Esophagus squamous epithelium (tissue), 4 donors: ENCODE results near the gene UGGT1.

Experiments
- POLR2A ChIP-seq, 4 donors: fragments of 450-650 bp; IDR thresholded peaks; one replicate each; pipeline ENCODE4 v1.6.1; 2017; ENCODE audit warnings: antibody characterized with exemption in 4 of 4, mild to moderate bottlenecking in 4 of 4, moderate library complexity in 3 of 4
- TF ChIP-seq, protein P1 (sequence below), 6 experiments: fragments of 450-650 bp in 4 of 6; fragments of 200-600 bp in 2 of 6; sonication (generic) in 2 of 6; IDR thresholded peaks; one replicate each; pipeline ENCODE4 v1.5.1; 2016 to 2019; ENCODE audit warnings: antibody characterized with exemption in 6 of 6, mild to moderate bottlenecking in 4 of 6, moderate library complexity in 4 of 6

DNA sequence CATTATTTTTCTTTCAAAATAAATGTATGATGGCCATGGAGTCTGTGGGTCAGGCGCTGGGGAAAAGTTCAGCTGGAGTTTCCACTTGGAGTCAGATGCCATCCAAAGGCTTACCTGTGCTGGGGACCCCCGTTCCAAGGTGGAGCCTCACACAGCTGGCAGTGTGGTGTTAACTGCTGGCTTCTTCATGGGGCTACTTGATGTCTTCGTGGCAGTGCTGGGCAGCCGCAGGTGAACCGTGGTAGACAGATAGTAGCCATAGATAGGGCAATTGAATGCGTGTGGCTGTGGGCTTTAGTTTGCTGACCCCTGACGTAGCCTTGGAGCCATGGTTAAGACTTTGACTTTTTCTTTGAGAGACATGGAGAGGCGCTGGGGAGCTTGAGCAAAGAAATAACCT lies 144.6 kb downstream of the UGGT1 start:
- TF ChIP-seq POLR2A (IDR thresholded peaks at IDR 0.05): no peak
- TF ChIP-seq, protein P1, sequence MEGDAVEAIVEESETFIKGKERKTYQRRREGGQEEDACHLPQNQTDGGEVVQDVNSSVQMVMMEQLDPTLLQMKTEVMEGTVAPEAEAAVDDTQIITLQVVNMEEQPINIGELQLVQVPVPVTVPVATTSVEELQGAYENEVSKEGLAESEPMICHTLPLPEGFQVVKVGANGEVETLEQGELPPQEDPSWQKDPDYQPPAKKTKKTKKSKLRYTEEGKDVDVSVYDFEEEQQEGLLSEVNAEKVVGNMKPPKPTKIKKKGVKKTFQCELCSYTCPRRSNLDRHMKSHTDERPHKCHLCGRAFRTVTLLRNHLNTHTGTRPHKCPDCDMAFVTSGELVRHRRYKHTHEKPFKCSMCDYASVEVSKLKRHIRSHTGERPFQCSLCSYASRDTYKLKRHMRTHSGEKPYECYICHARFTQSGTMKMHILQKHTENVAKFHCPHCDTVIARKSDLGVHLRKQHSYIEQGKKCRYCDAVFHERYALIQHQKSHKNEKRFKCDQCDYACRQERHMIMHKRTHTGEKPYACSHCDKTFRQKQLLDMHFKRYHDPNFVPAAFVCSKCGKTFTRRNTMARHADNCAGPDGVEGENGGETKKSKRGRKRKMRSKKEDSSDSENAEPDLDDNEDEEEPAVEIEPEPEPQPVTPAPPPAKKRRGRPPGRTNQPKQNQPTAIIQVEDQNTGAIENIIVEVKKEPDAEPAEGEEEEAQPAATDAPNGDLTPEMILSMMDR (IDR thresholded peaks at IDR 0.05): no peak
